Activated T-helper 2 cell treated with anti-CD3 and anti-CD28 coated beads, Interferon-gamma antibody, Interleukin-2, Interleukin-4, amounts not matched to agents 10 μg/mL and 5 μg/mL and 100 μg/mL, durations not matched to agents 14 hours and 24 hours and 36 hours (primary cell): ENCODE measurements around the gene ECHS1. TPM values are rescaled to one million over a fixed set of nuclear protein-coding genes. Genes with fewer than 3 reads are reported as not detected.
"Not testable (repeated sequence)": the region's sequence is repeated elsewhere in the genome, so short reads cannot be mapped to it uniquely, and the experiment has no call there.

Experiments used
- DNase-seq: peaks from one replicate; pipeline ENCODE4 v3.0.0; 2021; ENCODE audit warnings: low spot score
- H3K27ac Mint-ChIP-seq: one replicate; pipeline ENCODE4 v1.8.0; 2021; ENCODE audit warnings: mixed read lengths
- H3K27me3 Mint-ChIP-seq: one replicate; pipeline ENCODE4 v1.8.0; 2021; ENCODE audit warnings: low read depth, mixed read lengths
- H3K36me3 Mint-ChIP-seq: one replicate; pipeline ENCODE4 v1.8.0; 2021; ENCODE audit warnings: low read depth, mixed read lengths
- H3K4me1 Mint-ChIP-seq: one replicate; pipeline ENCODE4 v1.8.0; 2021; ENCODE audit warnings: low read depth, mixed read lengths
- H3K4me3 Mint-ChIP-seq: one replicate; pipeline ENCODE4 v1.8.0; 2021; ENCODE audit warnings: low read depth, mild to moderate bottlenecking, moderate library complexity, mixed read lengths
- H3K9me3 Mint-ChIP-seq: one replicate; pipeline ENCODE4 v1.8.0; 2021; ENCODE audit warnings: mixed read lengths
- intact Hi-C: fragments of 100-400 bp; cut with micrococcal nuclease; formaldehyde crosslinking; loops from one replicate; pipeline ENCODE4 v1.15.1; 2023
- total RNA-seq: library from RNA; stranded (reverse); gene quantifications from 2 replicates; pipeline ENCODE4 v1.2.3, GENCODE V29; 2022

Gene ECHS1
- total RNA-seq, 1 donor from 2014 or later, result 74.2 TPM

- H3K4me3 Mint-ChIP-seq, result peak overlapping the region; percentile 57
Observed at GRCh38 chr10:133325440-133326222, 47.5 kb downstream of the ECHS1 start.

GRCh38 chr10:133324857-133325260 lies 48.3 kb downstream of the ECHS1 start:
- intact Hi-C loops, result loop anchor here (5.0 kb wide), 2 partner anchors 67 to 197 kb away; partner anchors contain the start of gene MTG1
- DNase-seq, result no peak
- Mint-ChIP-seq H3K4me3 (no peak overlapping the region), H3K27me3 (peaks cover 32% of the 10 kb centered on the region), H3K4me1 (no peaks in the 10 kb centered on the region), H3K27ac (no peak overlapping the region), H3K36me3 (no peaks in the 10 kb centered on the region), H3K9me3 (no peaks in the 10 kb centered on the region)

More at GRCh38 chr10:133325440-133326222, 47.5 kb downstream of the ECHS1 start:
- intact Hi-C loops, result loop anchor here (5.0 kb wide), 2 partner anchors 67 to 197 kb away; partner anchors contain the start of gene MTG1
- peaks cover 32% of the 10 kb centered on the region for H3K27me3 Mint-ChIP-seq
- no peaks in the 10 kb centered on the region for H3K9me3 Mint-ChIP-seq
- H3K27ac Mint-ChIP-seq, result no peak overlapping the region
- no peaks in the 10 kb centered on the region for H3K36me3 Mint-ChIP-seq
- H3K4me1 Mint-ChIP-seq, result no peaks in the 10 kb centered on the region
- DNase-seq, result no peak

GRCh38 chr10:133324198-133324792 lies 48.9 kb downstream of the ECHS1 start:
- DNase-seq, result peak; percentile 56
- Mint-ChIP-seq H3K36me3 (no peaks in the 10 kb centered on the region), H3K27ac (no peak overlapping the region), H3K4me1 (peaks cover under 1% of the 10 kb centered on the region), H3K27me3 (peaks cover 31% of the 10 kb centered on the region), H3K4me3 (no peak overlapping the region), H3K9me3 (no peaks in the 10 kb centered on the region)
- intact Hi-C loops, result no loop called here

DNA sequence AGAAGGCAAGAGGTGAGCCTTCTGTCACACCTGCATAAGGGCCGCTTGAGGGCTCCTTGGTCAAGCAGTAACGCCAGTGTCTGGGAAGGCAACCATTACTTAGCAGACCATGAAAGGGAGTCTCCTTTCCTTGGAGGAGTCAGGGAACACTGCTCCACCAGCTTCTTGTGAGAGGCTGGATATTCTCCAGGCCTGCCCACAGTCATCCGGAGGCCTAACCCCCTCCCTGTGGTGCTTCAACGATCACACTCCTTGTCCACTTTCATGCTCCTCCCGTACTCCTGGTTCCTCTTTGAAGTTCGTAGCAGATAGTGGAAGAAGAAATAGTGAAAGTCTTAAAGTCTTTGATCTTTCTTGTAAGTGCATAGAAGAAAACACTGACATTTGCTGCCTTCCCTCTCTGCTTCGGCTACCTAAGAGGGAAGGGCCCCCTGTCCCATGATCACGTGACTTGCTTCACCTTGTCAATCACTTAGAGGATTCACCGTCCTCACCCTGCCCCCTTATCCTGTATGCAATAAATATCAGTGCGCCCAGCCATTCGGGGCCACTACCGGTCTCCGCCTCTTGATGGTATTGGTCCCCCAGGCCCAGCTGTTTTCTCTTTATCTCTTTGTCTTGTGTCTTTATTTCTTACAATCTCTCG lies 51.0 kb downstream of the ECHS1 start:
- intact Hi-C loops, H3K4me3 Mint-ChIP-seq, H3K36me3 Mint-ChIP-seq, H3K27ac Mint-ChIP-seq, DNase-seq, H3K9me3 Mint-ChIP-seq, H3K4me1 Mint-ChIP-seq: not testable (repeated sequence)
- H3K27me3 Mint-ChIP-seq, result peaks cover 22% of the 10 kb centered on the region

GRCh38 chr10:133320852-133321422 lies 52.2 kb downstream of the ECHS1 start:
- intact Hi-C loops, H3K36me3 Mint-ChIP-seq, H3K27ac Mint-ChIP-seq, H3K9me3 Mint-ChIP-seq, H3K4me1 Mint-ChIP-seq, H3K4me3 Mint-ChIP-seq, DNase-seq: not testable (repeated sequence)
- peaks cover 11% of the 10 kb centered on the region for H3K27me3 Mint-ChIP-seq

GRCh38 chr10:133318494-133319127 lies 54.5 kb downstream of the ECHS1 start:
- intact Hi-C loops, result loop anchor here (1.0 kb wide), 1 partner anchor 174 kb away; no protein-coding TSS in a partner anchor
- H3K27ac Mint-ChIP-seq, result no peak overlapping the region
- H3K27me3 Mint-ChIP-seq, result peaks cover 9% of the 10 kb centered on the region

DNA sequence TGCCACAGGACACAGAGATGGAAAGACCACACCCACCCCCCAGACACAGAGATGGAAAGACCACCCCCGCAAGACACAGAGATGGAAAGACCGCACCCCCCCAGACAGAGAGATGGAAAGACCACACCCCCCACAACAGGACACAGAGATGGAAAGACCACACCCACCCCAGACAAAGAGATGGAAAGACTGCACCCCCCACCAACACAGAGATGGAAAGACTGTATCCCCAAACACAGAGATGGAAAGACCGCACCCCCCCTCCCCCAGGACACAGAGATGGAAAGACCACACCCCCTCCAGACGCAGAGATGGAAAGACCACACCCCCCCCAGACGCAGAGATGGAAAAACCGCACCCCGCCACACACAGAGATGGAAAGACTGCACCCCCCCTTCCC lies 56.4 kb downstream of the ECHS1 start:
- Mint-ChIP-seq H3K9me3 (no peaks in the 10 kb centered on the region), H3K27ac (no peak overlapping the region), H3K36me3 (peaks cover 11% of the 10 kb centered on the region), H3K27me3 (peaks cover 9% of the 10 kb centered on the region), H3K4me1 (peaks cover 6% of the 10 kb centered on the region), H3K4me3 (no peak overlapping the region)
- no peak for DNase-seq
- intact Hi-C loops, result no loop called here

More at GRCh38 chr10:133318494-133319127, 54.5 kb downstream of the ECHS1 start:
- Mint-ChIP-seq H3K4me3 (peak overlapping the region; percentile 56), H3K4me1 (peaks cover 6% of the 10 kb centered on the region), H3K36me3 (no peaks in the 10 kb centered on the region), H3K9me3 (no peaks in the 10 kb centered on the region)
- peak; percentile 64 for DNase-seq

- Mint-ChIP-seq H3K36me3 (peaks cover 15% of the 10 kb centered on the region), H3K9me3 (no peaks in the 10 kb centered on the region), H3K27me3 (peaks cover 9% of the 10 kb centered on the region), H3K4me3 (no peak overlapping the region), H3K4me1 (peaks cover 6% of the 10 kb centered on the region), H3K27ac (no peak overlapping the region)
- intact Hi-C loops, result no loop called here
- DNase-seq, result no peak
Observed at GRCh38 chr10:133316266-133316665, 56.9 kb downstream of the ECHS1 start.

- Mint-ChIP-seq H3K4me3 (no peak overlapping the region), H3K36me3 (peaks cover 18% of the 10 kb centered on the region)
- no peak for DNase-seq
Observed at GRCh38 chr10:133315847-133316246, 57.3 kb downstream of the ECHS1 start.

DNA sequence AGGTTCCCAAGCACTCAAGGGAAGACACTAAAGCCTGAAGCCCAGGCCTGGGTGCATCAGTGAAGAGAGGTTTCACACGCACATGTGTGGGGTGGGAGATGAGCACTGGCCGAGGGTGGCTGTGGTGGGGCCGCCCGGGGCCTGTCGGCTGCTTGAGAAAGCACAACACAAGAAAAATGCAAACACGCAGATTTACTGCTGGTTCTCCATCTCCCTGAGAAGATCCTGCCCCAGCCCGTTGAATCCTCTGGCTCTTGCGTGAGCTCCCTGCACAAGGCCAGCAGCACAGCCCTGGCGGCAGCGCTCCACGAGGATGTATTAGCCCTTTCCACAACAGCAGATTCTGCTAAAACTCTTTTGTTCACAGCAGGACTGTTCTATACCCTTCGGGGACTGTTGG lies 58.2 kb downstream of the ECHS1 start:
- H3K27me3 Mint-ChIP-seq, result peaks cover 5% of the 10 kb centered on the region
- peaks cover 21% of the 10 kb centered on the region for H3K36me3 Mint-ChIP-seq
- H3K4me1 Mint-ChIP-seq, result peaks cover 6% of the 10 kb centered on the region
- H3K27ac Mint-ChIP-seq, result no peak overlapping the region
- no peaks in the 10 kb centered on the region for H3K9me3 Mint-ChIP-seq
- DNase-seq, result no peak
- H3K4me3 Mint-ChIP-seq, result no peak overlapping the region
- intact Hi-C loops, result no loop called here

More at GRCh38 chr10:133315847-133316246, 57.3 kb downstream of the ECHS1 start:
- Mint-ChIP-seq H3K9me3 (no peaks in the 10 kb centered on the region), H3K27ac (no peak overlapping the region), H3K27me3 (peaks cover 9% of the 10 kb centered on the region), H3K4me1 (peaks cover 6% of the 10 kb centered on the region)
- intact Hi-C loops, result no loop called here

- Mint-ChIP-seq H3K36me3 (peaks cover 21% of the 10 kb centered on the region), H3K9me3 (no peaks in the 10 kb centered on the region), H3K4me3 (no peak overlapping the region), H3K27ac (no peak overlapping the region), H3K27me3 (no peaks in the 10 kb centered on the region), H3K4me1 (peaks cover 4% of the 10 kb centered on the region)
- intact Hi-C loops, result no loop called here
- no peak for DNase-seq
Observed at GRCh38 chr10:133313192-133313591, 60.0 kb downstream of the ECHS1 start.

- H3K4me1 Mint-ChIP-seq, result peaks cover 6% of the 10 kb centered on the region
- DNase-seq, result no peak
- intact Hi-C loops, result no loop called here
- no peaks in the 10 kb centered on the region for H3K9me3 Mint-ChIP-seq
- no peaks in the 10 kb centered on the region for H3K27me3 Mint-ChIP-seq
- peaks cover 21% of the 10 kb centered on the region for H3K36me3 Mint-ChIP-seq
- no peak overlapping the region for H3K27ac Mint-ChIP-seq
- no peak overlapping the region for H3K4me3 Mint-ChIP-seq
Observed at GRCh38 chr10:133312769-133313145, 60.4 kb downstream of the ECHS1 start.
